Activated CD4-positive, CD25-positive, alpha-beta regulatory T cell treated with anti-CD3 and anti-CD28 coated beads, Interleukin-2, amount 50 U/mL, for 24 hours (primary cell): Measurements from ENCODE around the gene BTBD1.
"Not testable (repeated sequence)": the region's sequence is repeated elsewhere in the genome, so short reads cannot be mapped to it uniquely, and the experiment has no call there.

Source experiments
- ATAC-seq, 2 donors: fragments of 150-1000 bp; cut with Tn5 transposase; one replicate each; pipeline ENCODE4 v1.10.0; 2021; ENCODE audit warnings: mild to moderate bottlenecking in 1 of 2, moderate library complexity in 1 of 2

BTBD1 gene

DNA sequence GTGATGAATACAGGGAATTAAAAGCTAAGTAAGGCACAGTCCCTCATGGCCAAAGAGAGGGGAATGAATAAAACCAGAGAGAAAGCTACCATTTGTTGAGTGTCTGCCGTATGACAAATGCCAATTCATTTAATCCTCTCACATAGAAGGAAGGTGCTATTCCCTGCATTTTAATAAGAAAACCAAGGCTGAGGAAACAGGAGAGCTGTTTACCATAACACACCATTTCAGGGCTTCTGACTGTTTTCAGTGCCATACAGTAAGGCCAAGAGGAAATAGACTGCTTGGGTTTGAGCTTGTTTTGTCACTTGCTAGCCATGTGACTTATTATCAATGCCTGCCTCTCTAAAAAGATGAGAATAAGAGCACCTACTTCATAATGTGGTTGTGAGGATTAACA lies 10.1 kb downstream of the BTBD1 start:
- ATAC-seq, result no peak

DNA sequence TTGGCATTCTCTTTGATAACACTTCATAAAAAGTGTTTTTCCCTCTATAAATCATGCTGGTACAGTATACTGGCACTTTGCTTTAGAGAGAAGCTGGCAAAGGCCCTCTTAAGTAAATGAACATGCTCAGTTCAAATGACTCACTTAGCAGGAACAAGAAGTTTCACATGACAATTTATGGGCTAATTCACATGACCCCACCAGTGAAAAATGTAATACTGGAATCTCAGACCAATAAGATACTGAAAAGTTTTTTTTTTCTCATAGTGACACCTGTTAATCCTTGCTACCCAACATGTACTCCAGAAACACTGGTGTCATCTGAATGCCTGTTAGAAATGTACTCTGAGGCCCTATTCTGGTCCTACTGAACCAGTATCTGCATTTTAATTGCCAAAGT lies 13.9 kb downstream of the BTBD1 start:
- ATAC-seq, result no peak

- ATAC-seq, result no peak
These were observed 20.4 kb downstream of the BTBD1 start for GRCh38 chr15:83046558-83047127.

- ATAC-seq, result no peak
These were observed 22.9 kb downstream of the BTBD1 start for GRCh38 chr15:83044156-83044555.

- ATAC-seq, result no peak
These were observed 27.8 kb downstream of the BTBD1 start for GRCh38 chr15:83039206-83039605.

DNA sequence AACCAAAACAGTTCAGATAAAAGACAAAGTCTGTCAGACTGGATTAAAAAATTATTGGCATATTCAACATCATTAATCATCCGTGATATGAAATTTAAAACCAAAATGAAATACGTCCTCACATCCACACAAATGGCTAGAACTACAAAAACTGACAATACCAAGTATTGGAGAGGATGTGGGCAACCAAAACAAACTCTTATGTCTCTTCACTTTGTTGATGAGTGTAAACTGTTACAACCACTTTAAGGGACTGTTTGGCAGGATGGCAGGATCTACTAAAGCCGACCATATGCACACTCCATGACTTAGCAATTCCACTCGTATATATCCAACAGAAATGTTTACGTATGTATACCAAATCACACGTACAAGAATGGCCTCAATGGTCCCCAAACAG lies 30.8 kb downstream of the BTBD1 start:
- ATAC-seq, result no peak

DNA sequence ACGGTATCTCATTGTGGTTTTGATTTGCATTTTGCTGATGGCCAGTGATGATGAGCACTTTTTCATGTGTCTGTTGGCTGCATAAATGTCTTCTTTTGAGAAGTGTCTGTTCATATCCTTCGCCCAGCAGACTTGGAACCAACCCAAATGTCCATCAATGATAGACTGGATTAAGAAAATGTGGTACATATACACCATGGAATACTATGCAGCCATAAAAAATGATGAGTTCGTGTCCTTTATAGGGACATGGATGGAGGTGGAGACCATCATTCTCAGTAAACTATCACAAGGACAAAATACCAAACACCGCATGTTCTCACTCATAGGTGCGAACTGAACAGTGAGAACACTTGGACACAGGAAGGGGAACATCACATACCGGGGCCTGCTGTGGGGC lies 35.8 kb downstream of the BTBD1 start:
- ATAC-seq, result not testable (repeated sequence)

GRCh38 chr15:83030021-83030420 lies 37.0 kb downstream of the BTBD1 start:
- ATAC-seq, result no peak

GRCh38 chr15:83018436-83018835 lies 48.6 kb downstream of the BTBD1 start:
- no peak for ATAC-seq

DNA sequence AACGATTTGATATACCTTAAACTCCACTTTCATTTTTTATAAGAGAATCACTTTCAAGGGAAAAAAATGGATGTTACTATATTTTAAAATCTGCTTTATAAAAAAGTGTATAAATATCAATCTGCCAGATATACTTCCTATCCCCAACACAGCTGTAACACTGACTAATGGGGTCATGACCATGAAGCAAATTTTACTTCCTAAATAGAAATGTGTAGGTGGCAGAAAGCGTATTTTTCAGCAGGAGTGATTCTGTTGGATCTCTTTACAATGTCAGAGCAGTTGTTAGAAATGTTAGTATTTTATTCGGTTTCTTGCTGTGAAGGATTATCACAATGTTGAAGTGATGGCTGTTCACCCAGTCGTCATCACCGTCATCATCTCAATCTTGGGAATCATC lies 50.1 kb downstream of the BTBD1 start:
- no peak for ATAC-seq

DNA sequence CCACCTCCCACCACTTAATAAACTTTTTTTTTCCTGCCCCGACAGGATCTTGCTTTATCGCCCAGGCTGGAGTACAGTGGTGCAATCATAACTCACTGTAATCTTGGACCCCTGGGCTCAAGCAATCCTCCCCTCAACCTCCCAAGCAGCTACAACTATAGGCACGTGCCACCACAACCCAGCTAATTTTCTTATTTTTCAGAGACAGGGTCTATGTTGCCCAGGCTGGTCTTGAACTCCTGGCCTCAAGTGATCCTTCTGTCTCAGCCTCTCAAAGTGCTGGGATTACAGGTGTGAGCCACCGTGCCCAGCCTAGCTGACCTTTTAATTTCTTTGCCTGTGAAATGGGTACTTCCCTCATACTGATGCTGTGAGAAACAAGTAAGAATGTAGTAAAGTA lies 51.7 kb downstream of the BTBD1 start:
- ATAC-seq, result no peak

GRCh38 chr15:83014205-83014653 lies 52.8 kb downstream of the BTBD1 start:
- ATAC-seq, result peak in 1 of 2 donors; percentile 8

GRCh38 chr15:83012636-83013035 lies 54.4 kb downstream of the BTBD1 start:
- no peak for ATAC-seq

DNA sequence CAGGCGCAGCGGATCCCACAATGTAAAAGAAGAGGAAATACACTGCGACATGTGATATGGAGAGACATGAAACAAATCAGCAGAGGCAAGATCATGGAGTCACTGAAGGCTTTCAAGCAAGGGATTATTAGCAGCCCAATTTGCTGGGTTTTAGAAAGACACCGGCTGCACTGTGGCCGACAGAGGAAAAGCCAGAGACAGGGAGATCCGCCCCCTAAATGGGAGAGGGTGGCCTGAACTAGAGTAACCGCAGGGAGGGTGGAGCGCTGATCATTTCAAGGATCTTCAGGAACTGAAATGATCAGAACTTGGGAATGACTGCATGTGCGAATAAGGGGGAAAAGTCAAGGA lies 55.0 kb downstream of the BTBD1 start:
- ATAC-seq, result no peak

GRCh38 chr15:83011271-83012075 lies 55.6 kb downstream of the BTBD1 start, which contains the start of gene C15orf40:
Gene C15orf40, minus strand, starts transcription at chr15:83011639. Its CDS starts 32 bp downstream, at chr15:83011607.
- ATAC-seq, result peak; percentile 80 to 87

GRCh38 chr15:83010709-83011270 lies 56.3 kb downstream of the BTBD1 start:
- peak; percentile 62 to 67 for ATAC-seq

GRCh38 chr15:83000672-83001031 lies 66.4 kb downstream of the BTBD1 start:
- not testable (repeated sequence) for ATAC-seq

- peak; percentile 84 to 90 for ATAC-seq
These were observed 67.0 kb downstream of the BTBD1 start for GRCh38 chr15:82999905-83000671.

- no peak for ATAC-seq
These were observed 67.6 kb downstream of the BTBD1 start for GRCh38 chr15:82999426-82999825.

- ATAC-seq, result no peak
These were observed 71.1 kb downstream of the BTBD1 start for GRCh38 chr15:82995938-82996337.

GRCh38 chr15:82995076-82995475 lies 72.0 kb downstream of the BTBD1 start:
- ATAC-seq, result no peak

DNA sequence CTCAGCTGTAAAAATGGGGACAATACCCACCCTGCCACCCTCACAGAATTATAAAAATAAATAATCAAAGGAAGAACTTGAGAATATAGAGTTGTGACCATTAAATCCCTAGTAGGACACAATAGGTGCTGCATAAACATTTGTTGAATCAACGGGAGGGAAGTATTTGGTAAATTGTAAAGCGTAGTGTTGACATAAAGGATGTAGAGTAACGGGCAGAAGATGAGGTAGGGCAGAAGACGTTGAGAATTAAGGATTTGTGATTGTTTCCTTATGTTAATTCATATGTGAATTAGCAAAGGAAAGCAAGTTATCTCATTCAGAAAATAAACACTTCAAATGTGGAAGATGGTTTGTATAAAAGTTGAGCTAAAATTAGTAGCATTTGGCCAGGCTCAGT lies 73.9 kb downstream of the BTBD1 start:
- ATAC-seq, result no peak

DNA sequence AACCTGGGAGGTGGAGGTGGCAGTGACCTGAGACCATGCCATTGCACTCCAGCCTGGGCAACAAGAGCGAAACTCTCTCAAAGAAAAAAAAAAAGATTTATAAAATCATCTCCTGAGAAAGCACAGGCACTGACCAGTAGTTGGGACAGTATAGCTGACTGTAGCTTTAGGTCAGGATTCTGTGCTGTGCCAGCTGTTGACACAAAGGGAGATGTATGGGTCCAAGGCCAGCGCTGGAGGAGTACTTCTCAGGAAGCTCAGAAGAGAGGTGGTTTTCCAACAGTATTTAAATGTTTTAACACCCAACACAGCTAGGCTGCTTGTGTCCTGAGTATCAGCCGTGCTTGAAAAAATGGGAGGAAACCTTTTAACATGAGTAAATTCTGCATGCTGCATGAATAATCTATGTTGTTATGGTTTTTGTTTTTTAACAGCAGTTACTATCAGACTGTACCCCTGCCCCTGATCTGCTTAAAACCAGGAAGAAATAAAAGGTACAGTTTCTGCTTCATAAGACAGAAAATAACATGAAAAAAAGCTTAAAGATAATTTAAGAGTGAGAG lies 74.5 kb downstream of the BTBD1 start:
- ATAC-seq, result no peak
